Naive thymus-derived CD4-positive, alpha-beta T cell (primary cell): ENCODE data around the gene ARMC9. TPM values are rescaled to one million over a fixed set of nuclear protein-coding genes. Genes with fewer than 3 reads are reported as not detected.
A peak's percentile ranks its signal among the peaks of the same experiment; 100 is the strongest.

Experiments
- ATAC-seq: fragments of 150-1000 bp; cut with Tn5 transposase; 2 replicates; pipeline ENCODE4 v1.10.0; 2021; ENCODE audit warnings: mild to moderate bottlenecking, moderate library complexity
- CTCF ChIA-PET: fragments of 350-600 bp; sonication (Branson Sonifier 250); formaldehyde crosslinking; loops from one replicate; lab custom pipeline; 2021; ENCODE audit warnings: antibody characterized with exemption; lab: Charles Lee
- POLR2A ChIA-PET: fragments of 350-600 bp; sonication (Branson Sonifier 250); formaldehyde crosslinking; loops from one replicate; lab custom pipeline; 2021; ENCODE audit warnings: antibody characterized with exemption, inconsistent platforms; lab: Charles Lee
- DNase-seq, 9 donors: peaks; one replicate each; pipeline versions ENCODE4 v3.0.0 to v3.0.0-alpha.2; 2020 to 2022; ENCODE audit warnings: mixed read lengths in 1 of 9
- H3K27ac ChIP-seq: one replicate; pipeline ENCODE4 v1.7.0; 2013; ENCODE audit warnings: mild to moderate bottlenecking, low read depth, low read length, moderate library complexity
- H3K27me3 ChIP-seq, 2 donors: one replicate each; pipeline ENCODE4 v1.7.0; 2013; ENCODE audit warnings: low read length in 2 of 2, mild to moderate bottlenecking in 2 of 2, moderate library complexity in 2 of 2; ENCODE audit not compliant: control insufficient read depth in 2 of 2, insufficient read depth in 2 of 2
- H3K36me3 ChIP-seq, 3 experiments: 1 replicate in 2 of 3; 2 replicates in 1 of 3; pipeline ENCODE4 v1.7.0; 2013; ENCODE audit warnings: low read length in 3 of 3, mild to moderate bottlenecking in 3 of 3, moderate library complexity in 1 of 3; ENCODE audit not compliant: insufficient read depth in 3 of 3, control insufficient read depth in 2 of 3
- H3K4me1 ChIP-seq, 2 donors: one replicate each; pipeline ENCODE4 v1.7.0; 2013; ENCODE audit warnings: low read length in 2 of 2, mild to moderate bottlenecking in 2 of 2, moderate library complexity in 1 of 2; ENCODE audit not compliant: control insufficient read depth in 2 of 2, insufficient read depth in 2 of 2
- H3K4me3 ChIP-seq: 2 replicates; pipeline ENCODE4 v1.7.0; 2013; ENCODE audit warnings: mild to moderate bottlenecking, low read length
- H3K9me3 ChIP-seq, 3 experiments: 1 replicate in 2 of 3; 2 replicates in 1 of 3; pipeline ENCODE4 v1.7.0; 2013; ENCODE audit warnings: low read length in 3 of 3; ENCODE audit not compliant: control insufficient read depth in 2 of 3
- H3K27ac Mint-ChIP-seq, 9 donors: one replicate each; pipeline ENCODE4 v1.8.0; 2020 to 2022; ENCODE audit warnings: mixed read lengths in 9 of 9, mild to moderate bottlenecking in 8 of 9, moderate library complexity in 5 of 9, inconsistent platforms in 2 of 9
- H3K27me3 Mint-ChIP-seq, 5 donors: one replicate each; pipeline ENCODE4 v1.8.0; 2021 to 2022; ENCODE audit warnings: mixed read lengths in 5 of 5, mild to moderate bottlenecking in 1 of 5
- H3K36me3 Mint-ChIP-seq, 5 donors: one replicate each; pipeline ENCODE4 v1.8.0; 2020 to 2022; ENCODE audit warnings: mixed read lengths in 5 of 5, mild to moderate bottlenecking in 3 of 5, inconsistent platforms in 1 of 5
- H3K4me1 Mint-ChIP-seq, 7 donors: one replicate each; pipeline ENCODE4 v1.8.0; 2020 to 2022; ENCODE audit warnings: mixed read lengths in 7 of 7, mild to moderate bottlenecking in 3 of 7, inconsistent platforms in 1 of 7
- H3K4me3 Mint-ChIP-seq, 10 donors: one replicate each; pipeline ENCODE4 v1.8.0; 2020 to 2022; ENCODE audit warnings: mild to moderate bottlenecking in 10 of 10, mixed read lengths in 10 of 10, moderate library complexity in 6 of 10, inconsistent platforms in 2 of 10
- H3K9me3 Mint-ChIP-seq, 11 donors: one replicate each; pipeline ENCODE4 v1.8.0; 2020 to 2022; ENCODE audit warnings: mixed read lengths in 11 of 11, mild to moderate bottlenecking in 4 of 11, inconsistent platforms in 1 of 11, moderate library complexity in 1 of 11
- intact Hi-C, 2 donors: fragments of 100-400 bp; cut with micrococcal nuclease; formaldehyde crosslinking; loops; one replicate each; pipeline ENCODE4 v1.15.1; 2023
- polyA plus RNA-seq, 2 donors: library from polyadenylated mRNA; unstranded; fragments of 300-500 nt; fragmentation: Illumina TruSeq; gene quantifications; one replicate each; pipeline ENCODE4 v1.2.3, GENCODE V29; 2021
- total RNA-seq, 6 experiments: library from RNA in 5 of 6; stranded (reverse) in 5 of 6; gene quantifications; 1 replicate in 5 of 6; 2 replicates in 1 of 6; pipeline ENCODE4 v1.2.3 and lab custom pipeline; 2021 to 2026

Gene ARMC9
- total and polyA plus RNA-seq, 7 experiments from 2014 or later, result 0.45 to 2.0 (median 0.85) TPM

GRCh38 chr2:231319867-231320266 is 121.4 kb downstream of the ARMC9 start:
- H3K36me3 ChIP-seq, result no peaks in the 10 kb centered on the region
- H3K27me3 ChIP-seq, result no peaks in the 10 kb centered on the region
- no peak for DNase-seq
- ATAC-seq, result no peak
- CTCF ChIA-PET, result no interaction called here
- no peaks in the 10 kb centered on the region for H3K9me3 ChIP-seq
- no peaks in the 10 kb centered on the region for H3K4me1 ChIP-seq
- Mint-ChIP-seq H3K27me3 (peaks cover 9 to 31% (median 23%) of the 10 kb centered on the region in 5 donors), H3K36me3 (peaks cover 0 to 22% (median 13%) of the 10 kb centered on the region in 5 donors), H3K27ac (no peak overlapping the region), H3K4me1 (peaks cover 0 to 10% (median 5%) of the 10 kb centered on the region in 7 donors), H3K9me3 (peaks cover 6 to 33% (median 17%) of the 10 kb centered on the region in 11 donors), H3K4me3 (no peak overlapping the region)
- intact Hi-C loops, result no loop called here
- POLR2A ChIA-PET, result no interaction called here
- H3K4me3 ChIP-seq, result no peak overlapping the region
- no peak overlapping the region for H3K27ac ChIP-seq

DNA sequence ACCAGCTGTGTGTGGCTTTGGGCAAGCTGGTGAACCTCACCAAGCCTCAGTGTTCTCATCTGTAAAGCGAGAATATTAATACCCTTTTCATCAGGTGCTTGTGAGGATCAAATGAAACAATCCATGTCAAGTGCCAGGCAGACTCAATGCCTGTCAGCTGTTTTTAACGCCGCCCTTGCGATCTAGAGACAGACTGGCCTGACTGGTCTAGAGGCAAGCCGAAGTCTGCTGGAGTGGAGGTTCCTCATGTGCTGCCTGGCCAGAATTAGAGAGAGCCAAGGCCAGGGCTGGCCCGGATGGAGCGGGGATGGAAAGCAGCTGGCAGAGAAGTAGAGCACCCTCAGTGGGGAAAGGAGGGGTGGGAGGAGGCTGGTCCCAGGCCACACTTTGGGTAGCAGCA is 122.6 kb downstream of the ARMC9 start:
- Mint-ChIP-seq H3K9me3 (peaks cover 6 to 29% (median 14%) of the 10 kb centered on the region in 11 donors), H3K4me3 (no peak overlapping the region), H3K4me1 (peaks cover 0 to 8% (median 5%) of the 10 kb centered on the region in 7 donors), H3K27ac (no peak overlapping the region), H3K36me3 (peaks cover 0 to 18% (median 13%) of the 10 kb centered on the region in 5 donors), H3K27me3 (peaks cover 9 to 31% (median 23%) of the 10 kb centered on the region in 5 donors)
- intact Hi-C loops, result no loop called here
- no peaks in the 10 kb centered on the region for H3K9me3 ChIP-seq
- CTCF ChIA-PET, result interaction anchor here (0.8 kb wide), 1 partner anchor 221 kb away, joined by 3 read pairs; no protein-coding TSS in a partner anchor
- no peaks in the 10 kb centered on the region for H3K27me3 ChIP-seq
- ATAC-seq, result no peak
- no peaks in the 10 kb centered on the region for H3K36me3 ChIP-seq
- H3K4me3 ChIP-seq, result no peak overlapping the region
- no peak overlapping the region for H3K27ac ChIP-seq
- no peaks in the 10 kb centered on the region for H3K4me1 ChIP-seq
- no peak for DNase-seq
- POLR2A ChIA-PET, result no interaction called here

GRCh38 chr2:231321556-231322334 is 123.3 kb downstream of the ARMC9 start:
- Histone ChIP-seq H3K27ac (no peak overlapping the region), H3K9me3 (no peaks in the 10 kb centered on the region), H3K27me3 (no peaks in the 10 kb centered on the region), H3K4me1 (no peaks in the 10 kb centered on the region), H3K4me3 (no peak overlapping the region), H3K36me3 (no peaks in the 10 kb centered on the region)
- no peak overlapping the region for H3K4me3 Mint-ChIP-seq
- DNase-seq (no peak), ATAC-seq (peak; percentile 82)
- CTCF ChIA-PET, result no interaction called here
- POLR2A ChIA-PET, result no interaction called here
- peaks cover 6 to 25% (median 14%) of the 10 kb centered on the region in 11 donors for H3K9me3 Mint-ChIP-seq
- peaks cover 0 to 15% (median 13%) of the 10 kb centered on the region in 5 donors for H3K36me3 Mint-ChIP-seq
- intact Hi-C loops, result no loop called here
- H3K27me3 Mint-ChIP-seq, result peaks cover 9 to 31% (median 23%) of the 10 kb centered on the region in 5 donors
- H3K27ac Mint-ChIP-seq, result no peak overlapping the region
- H3K4me1 Mint-ChIP-seq, result peaks cover 0 to 8% (median 5%) of the 10 kb centered on the region in 7 donors

- Mint-ChIP-seq H3K9me3 (peaks cover 0 to 11% (median 5%) of the 10 kb centered on the region in 11 donors), H3K4me1 (peaks cover 0 to 8% (median 5%) of the 10 kb centered on the region in 7 donors), H3K36me3 (peaks cover 0 to 5% (median 4%) of the 10 kb centered on the region in 5 donors), H3K4me3 (no peak overlapping the region), H3K27me3 (peaks cover 9 to 28% (median 18%) of the 10 kb centered on the region in 5 donors), H3K27ac (no peak overlapping the region)
- H3K27ac ChIP-seq, result no peak overlapping the region
- ChIA-PET CTCF (interaction anchor here (0.7 kb wide), 1 partner anchor 13 kb away, joined by 3 read pairs; no protein-coding TSS in a partner anchor), POLR2A (no interaction called here)
- intact Hi-C loops, result no loop called here
- DNase-seq (no peak), ATAC-seq (no peak)
- no peaks in the 10 kb centered on the region for H3K36me3 ChIP-seq
- H3K4me3 ChIP-seq, result no peak overlapping the region
- H3K9me3 ChIP-seq, result no peaks in the 10 kb centered on the region
- H3K4me1 ChIP-seq, result no peaks in the 10 kb centered on the region
- no peaks in the 10 kb centered on the region for H3K27me3 ChIP-seq
Measured at GRCh38 chr2:231323316-231323715, 124.9 kb downstream of the ARMC9 start.

DNA sequence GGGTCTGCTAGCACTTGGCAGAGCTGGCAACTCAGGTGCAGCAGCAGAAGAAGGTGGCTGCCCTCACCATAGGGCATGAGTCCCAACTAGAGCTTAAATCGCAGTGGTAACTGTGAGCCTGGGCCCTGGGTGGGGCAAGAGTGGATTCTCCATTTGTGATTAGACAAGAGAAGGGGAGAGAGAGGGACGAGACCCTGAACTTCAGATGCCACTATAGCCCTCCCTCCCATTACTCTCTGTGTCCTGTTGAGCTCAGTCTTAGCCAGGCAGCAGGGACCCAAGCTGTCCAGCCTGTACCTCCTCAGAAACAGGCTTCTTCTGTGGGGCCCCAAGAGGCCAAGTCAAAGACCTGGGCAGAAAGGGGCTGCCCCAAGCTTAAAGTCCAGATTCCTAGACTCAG is 127.4 kb downstream of the ARMC9 start:
- Mint-ChIP-seq H3K9me3 (no peaks in the 10 kb centered on the region), H3K4me1 (peaks cover 0 to 8% (median 5%) of the 10 kb centered on the region in 7 donors), H3K27ac (no peak overlapping the region), H3K36me3 (no peaks in the 10 kb centered on the region), H3K27me3 (peaks cover 6 to 18% (median 16%) of the 10 kb centered on the region in 5 donors), H3K4me3 (no peak overlapping the region)
- H3K4me1 ChIP-seq, result no peaks in the 10 kb centered on the region
- no peaks in the 10 kb centered on the region for H3K27me3 ChIP-seq
- no peak for ATAC-seq
- no peak for DNase-seq
- no peaks in the 10 kb centered on the region for H3K36me3 ChIP-seq
- no peak overlapping the region for H3K4me3 ChIP-seq
- CTCF ChIA-PET, result no interaction called here
- no peak overlapping the region for H3K27ac ChIP-seq
- POLR2A ChIA-PET, result no interaction called here
- intact Hi-C loops, result no loop called here
- no peaks in the 10 kb centered on the region for H3K9me3 ChIP-seq

GRCh38 chr2:231326404-231326803 is 128.0 kb downstream of the ARMC9 start:
- intact Hi-C loops, result no loop called here
- H3K4me1 ChIP-seq, result no peaks in the 10 kb centered on the region
- Mint-ChIP-seq H3K36me3 (no peaks in the 10 kb centered on the region), H3K9me3 (no peaks in the 10 kb centered on the region), H3K27me3 (peaks cover 6 to 16% (median 11%) of the 10 kb centered on the region in 5 donors), H3K27ac (no peak overlapping the region), H3K4me1 (peaks cover 0 to 8% (median 5%) of the 10 kb centered on the region in 7 donors), H3K4me3 (no peak overlapping the region)
- POLR2A ChIA-PET, result no interaction called here
- no peaks in the 10 kb centered on the region for H3K36me3 ChIP-seq
- DNase-seq, result no peak
- H3K4me3 ChIP-seq, result no peak overlapping the region
- CTCF ChIA-PET, result interaction anchor here (0.6 kb wide), 1 partner anchor 351 kb away, joined by 3 read pairs; no protein-coding TSS in a partner anchor
- no peak for ATAC-seq
- H3K9me3 ChIP-seq, result no peaks in the 10 kb centered on the region
- no peak overlapping the region for H3K27ac ChIP-seq
- H3K27me3 ChIP-seq, result no peaks in the 10 kb centered on the region
